SIG-M5 treated with dmso at 0.1 percent for 504 hours (cell line): Measurements from ENCODE around the gene RIN3.

Experiments used
- DNase-seq: peaks from one replicate; lab custom pipeline; 2025; ENCODE audit not compliant: unreplicated experiment; lab: John Stamatoyannopoulos, UW

The RIN3 gene

DNA sequence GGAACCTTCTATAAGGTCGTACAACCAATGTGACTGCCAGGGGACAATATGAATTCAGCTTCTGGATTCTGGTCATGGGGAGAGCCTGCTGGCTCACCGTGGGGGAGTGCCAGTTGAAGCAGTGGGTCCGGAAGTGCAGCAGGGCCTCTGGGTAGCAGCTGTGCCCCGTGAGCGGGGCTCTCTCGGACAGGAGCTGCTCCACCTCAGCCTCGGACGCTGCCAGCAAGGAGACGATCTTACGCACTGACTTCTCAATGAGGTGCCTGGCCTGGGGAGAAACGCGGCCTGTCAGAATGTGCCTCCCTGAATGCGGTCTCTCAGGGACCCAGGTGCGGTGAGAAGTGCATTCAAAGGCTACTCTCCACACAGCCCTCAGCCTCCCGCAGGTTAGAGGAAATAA, 192.8 kb downstream of the RIN3 start:
- no peak for DNase-seq

DNA sequence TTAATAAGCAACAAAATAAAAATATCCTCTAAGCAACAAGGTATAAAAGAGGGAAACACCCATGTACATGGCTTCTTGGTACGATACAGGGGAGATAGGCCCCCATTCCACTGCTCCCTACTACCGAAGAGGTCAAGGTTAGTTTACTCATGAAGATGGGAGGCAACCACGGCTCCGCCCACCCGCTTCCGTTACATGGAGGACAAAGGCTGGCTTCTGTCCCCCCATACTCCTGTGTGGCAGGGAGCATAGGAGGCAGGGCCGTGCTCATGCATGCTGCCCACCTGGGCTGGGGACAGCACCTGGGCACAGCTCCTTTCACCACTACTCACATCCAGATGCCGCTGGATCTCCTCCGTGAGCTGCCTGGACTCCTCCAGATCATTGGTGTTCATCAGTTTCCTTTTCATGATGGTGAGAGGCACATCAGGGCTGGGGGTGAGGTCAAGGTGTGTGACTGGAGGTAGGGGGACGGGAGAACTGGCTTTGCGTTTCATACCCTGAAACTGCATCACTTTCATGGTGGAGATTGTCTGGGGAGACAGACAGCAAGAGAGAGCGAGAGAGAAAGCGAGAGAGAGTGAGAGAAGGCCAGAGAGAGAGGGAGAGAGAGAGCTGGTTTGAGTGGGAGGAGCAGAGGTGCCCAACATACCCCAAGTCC, 195.9 kb downstream of the RIN3 start:
- no peak for DNase-seq

DNA sequence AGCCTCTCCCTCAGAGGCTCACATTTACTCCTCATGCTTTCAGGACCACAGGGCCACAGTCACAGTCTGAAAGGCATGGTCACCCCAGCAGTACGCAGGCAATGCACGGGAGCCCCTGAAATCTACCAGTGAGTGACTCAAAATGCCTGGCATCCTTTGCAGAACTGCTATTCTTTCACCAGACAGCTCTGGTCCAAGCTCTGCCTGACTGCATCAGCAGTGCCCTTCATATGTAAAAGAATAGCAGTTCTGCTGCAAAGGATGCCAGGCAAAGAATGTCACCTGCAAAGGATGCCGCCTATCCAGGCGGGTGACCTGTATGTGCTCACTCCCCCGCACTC, 196.4 kb downstream of the RIN3 start:
- no peak for DNase-seq

- no peak for DNase-seq
Observed at GRCh38 chr14:92711976-92712653, 198.5 kb downstream of the RIN3 start.

GRCh38 chr14:92712654-92713051, 199.1 kb downstream of the RIN3 start:
- DNase-seq, result no peak

GRCh38 chr14:92714739-92715307, 201.2 kb downstream of the RIN3 start:
- DNase-seq, result peak; percentile 9

DNA sequence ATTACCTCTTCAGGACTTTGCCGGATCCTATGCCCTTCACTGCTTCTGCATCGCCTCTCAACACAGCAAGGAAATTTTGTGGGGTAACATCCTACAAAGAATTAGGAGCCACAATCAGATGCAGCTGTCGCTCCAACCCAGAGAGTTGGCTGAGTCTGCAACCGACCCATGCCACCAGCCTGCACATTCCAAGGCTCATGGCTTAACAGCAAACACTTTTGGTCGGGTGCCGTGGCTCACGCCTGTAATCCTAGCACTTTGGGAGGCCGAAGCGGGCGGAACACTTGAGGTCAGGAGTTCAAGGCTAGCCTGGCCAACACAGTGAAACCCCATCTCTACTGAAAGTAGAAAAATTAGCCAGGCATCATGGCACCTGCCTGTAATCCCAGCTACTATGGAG, 202.6 kb downstream of the RIN3 start:
- no peak for DNase-seq

DNA sequence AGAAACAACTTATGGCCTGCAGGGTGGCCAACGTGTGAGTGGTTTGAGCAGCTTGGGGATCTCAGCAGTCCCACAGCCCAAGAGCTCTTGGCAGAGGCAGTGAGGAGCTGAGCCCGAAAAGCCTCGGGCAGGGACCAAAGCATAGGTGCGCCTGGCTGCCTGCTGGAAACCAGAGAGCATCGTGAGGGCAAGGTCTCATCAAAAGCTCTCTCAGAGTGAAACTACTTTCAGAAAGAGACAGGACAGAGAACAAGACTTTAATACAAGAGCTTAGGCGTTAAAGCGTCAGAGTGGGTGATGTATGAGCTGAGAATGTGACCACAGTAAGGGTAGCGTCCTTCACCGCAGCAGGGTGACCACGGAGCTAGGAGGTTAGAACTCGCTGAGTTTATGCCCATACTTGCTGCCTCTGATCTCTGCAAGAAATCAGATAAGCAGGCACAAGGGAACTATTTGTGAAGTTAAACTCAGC, 204.0 kb downstream of the RIN3 start:
- no peak for DNase-seq

- DNase-seq, result no peak
Observed at GRCh38 chr14:92718664-92719063, 205.1 kb downstream of the RIN3 start.

GRCh38 chr14:92719421-92719820, 205.8 kb downstream of the RIN3 start:
- no peak for DNase-seq

- no peak for DNase-seq
Observed at GRCh38 chr14:92719890-92720323, 206.3 kb downstream of the RIN3 start.

GRCh38 chr14:92724516-92725340, 211.1 kb downstream of the RIN3 start:
- peak; percentile 65 for DNase-seq

DNA sequence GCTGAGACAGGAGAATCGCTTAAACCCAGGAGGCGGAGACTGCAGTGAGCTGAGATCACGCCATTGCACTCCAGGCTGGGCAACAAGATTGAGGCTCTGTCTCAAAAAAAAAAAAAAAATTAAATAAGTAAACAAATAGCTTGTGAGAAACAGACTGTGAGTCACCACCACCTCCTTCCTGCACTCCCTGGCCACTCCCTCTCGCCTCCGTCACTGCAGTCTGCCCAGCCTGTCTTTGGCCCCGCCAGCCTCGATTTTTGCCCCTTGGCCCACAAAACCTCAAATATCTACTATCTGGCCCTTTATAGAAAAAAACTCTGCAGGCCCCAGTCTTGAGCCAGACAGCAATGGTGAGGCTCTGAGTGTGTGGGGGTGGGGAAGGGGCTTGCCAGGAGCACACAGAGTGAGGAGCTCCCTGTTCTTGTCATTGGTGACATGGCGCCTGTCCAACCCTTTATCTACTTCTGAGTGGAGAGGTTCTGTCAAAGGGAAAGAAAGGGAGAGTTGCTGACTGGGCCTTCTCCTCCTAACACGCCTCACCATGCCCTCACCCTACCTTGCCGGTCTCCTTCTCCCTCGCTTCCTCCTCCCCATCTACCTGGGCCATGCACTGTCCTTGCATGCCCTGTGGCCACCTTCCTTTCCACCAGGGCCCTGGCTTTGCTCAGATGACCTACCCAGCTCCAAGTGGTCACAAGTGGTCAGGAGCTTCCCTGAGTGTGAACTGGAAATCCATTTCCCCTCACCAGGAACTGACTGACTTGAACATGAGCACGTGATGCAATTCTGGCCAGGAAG, 212.8 kb downstream of the RIN3 start:
- peak; percentile 50 for DNase-seq

DNA sequence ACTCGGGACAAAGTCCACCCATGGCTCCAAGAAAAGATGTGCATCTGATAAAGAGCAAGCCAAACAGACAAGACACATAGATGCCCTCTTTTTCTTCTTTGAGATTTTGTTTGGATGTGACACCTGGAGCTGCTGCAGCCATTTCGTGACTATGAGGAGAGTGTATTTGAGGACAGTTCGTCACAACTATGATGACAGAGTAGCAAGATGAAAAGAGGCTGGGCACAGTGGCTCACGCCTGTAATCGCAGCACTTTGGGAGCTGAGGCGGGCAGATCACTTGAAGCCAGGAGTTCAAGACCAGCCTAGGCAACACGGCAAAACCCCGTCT, 213.3 kb downstream of the RIN3 start:
- no peak for DNase-seq

GRCh38 chr14:92728759-92729364, 215.3 kb downstream of the RIN3 start:
- no peak for DNase-seq

DNA sequence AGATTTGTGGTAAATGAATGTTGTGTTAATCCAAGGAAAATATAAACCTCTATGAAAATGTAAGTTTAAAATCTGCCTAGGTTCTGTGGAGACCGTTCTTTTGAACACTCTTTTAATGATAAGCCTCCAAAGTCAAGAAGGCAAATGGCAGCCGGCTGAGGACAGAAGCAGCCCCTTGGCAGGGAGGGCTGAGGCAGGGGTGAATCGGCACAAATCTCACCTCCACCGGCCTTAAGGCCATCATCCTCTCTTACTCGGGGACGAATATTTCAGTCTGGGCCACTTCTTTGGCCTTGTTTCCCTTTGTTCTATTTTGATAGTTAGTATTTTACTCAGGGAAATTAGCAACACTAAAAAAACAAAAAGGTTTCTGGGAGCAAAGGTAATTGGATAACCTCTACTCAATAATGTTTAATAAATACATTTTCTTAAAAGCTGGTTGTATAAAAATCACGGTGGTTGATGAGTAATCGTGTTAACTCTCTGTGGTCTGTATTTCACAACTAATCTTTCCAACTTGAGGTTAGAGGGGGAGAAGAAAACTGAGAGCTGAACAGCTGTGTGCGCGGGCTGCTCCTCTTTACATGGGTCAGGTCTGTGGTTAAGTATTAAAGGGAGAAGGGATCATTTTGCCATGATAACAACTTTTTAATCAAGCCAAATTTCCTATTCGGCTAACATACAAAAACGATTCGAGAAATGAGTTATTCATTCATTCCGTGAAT, 216.2 kb downstream of the RIN3 start:
- DNase-seq, result peak; percentile 77

DNA sequence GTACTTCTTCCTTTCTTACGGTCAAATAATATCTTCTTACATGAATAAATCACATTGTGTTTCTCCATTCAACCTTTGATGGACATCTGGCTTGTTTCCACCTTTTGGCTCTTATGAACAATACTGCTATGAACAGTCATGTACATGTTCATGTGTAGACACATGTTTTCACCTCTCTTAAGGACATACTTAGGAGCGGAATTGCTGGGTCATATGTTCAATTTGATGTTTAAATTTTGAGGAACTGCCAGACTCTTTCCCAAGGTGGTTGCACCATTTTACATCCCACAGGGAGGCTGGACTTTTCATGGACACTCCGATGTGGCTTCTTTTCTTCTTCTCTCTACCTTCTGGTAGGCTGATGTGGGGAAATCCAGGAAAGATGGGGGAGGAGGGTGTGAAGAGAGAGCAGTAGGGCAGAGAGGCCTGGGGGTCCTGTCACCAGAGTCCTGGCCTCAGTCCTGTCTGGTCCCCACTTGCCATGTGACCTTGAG, 218.1 kb downstream of the RIN3 start:
- no peak for DNase-seq

GRCh38 chr14:92733007-92733406, 219.4 kb downstream of the RIN3 start:
- DNase-seq, result no peak

- DNase-seq, result no peak
Observed at GRCh38 chr14:92734618-92735017, 221.0 kb downstream of the RIN3 start.

DNA sequence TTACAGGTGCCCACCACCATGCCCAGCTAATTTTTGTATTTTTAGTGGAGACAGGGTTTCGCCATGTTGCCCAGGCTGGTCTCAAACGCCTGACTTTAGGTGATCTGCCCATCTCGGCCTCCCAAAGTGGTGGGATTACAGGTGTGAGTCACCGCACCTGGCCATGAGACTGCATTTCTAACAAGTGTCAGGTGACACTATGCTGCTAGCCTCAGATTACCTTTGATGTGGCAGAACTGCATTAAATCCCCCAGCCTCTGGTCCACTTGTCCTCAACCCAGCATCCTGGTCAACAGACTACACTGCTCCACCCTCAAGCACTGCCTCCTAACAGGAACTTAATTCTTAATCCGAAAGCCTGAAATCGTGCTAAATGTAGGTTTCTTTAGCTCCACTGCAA, 221.8 kb downstream of the RIN3 start:
- DNase-seq, result no peak
